ENCODE measurements around the gene PDIA6. TPM values are rescaled to one million over a fixed set of nuclear protein-coding genes. Genes with fewer than 3 reads are reported as not detected.

Gene PDIA6
- total RNA-seq, 1 experiment from 2014 or later, result 254 TPM

DNA sequence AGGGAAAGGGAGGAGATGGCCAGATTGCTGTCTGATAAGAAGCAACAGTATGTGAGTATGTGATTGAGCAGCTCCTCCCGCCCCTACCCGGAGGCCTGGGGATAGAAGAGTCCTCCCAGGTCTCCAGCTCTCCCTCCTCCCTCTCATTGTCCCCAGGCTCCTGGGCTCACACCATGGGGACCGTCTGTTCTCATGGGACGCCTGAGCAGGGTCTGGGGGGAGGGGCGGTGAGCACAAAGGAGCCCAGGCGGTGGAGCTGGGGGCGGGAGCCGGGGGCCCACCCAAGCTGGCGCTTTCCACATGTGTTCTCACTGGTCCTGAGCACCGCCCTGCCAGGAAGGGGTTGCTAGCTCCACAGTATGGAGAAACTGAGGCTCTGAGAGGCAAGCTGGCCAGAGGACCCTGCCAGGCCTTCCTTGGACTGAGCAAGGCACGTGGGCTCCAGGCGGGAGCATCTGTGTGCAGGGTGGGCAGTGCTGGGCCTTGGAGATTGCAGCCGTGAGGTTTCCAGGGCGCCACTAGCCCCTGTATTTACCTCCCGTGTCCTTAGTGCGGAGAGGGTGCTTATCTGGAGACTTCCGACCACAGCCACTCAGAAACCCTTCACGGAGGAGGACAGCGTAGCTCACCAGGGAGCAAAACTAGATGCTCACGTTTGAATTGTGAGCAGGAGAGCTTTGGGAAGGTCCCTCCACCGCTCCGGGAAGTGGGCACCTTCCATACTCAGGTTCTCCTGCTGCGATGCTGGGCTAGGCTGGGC lies 37.4 kb downstream of the PDIA6 start:
- ChIA-PET CTCF (interaction anchor here (0.6 kb wide), 1 partner anchor 654 kb away, joined by 3 read pairs; no protein-coding TSS in a partner anchor), POLR2A (interaction anchor here (0.9 kb wide), 1 partner anchor 56 kb away, joined by 3 read pairs; no protein-coding TSS in a partner anchor)
- Mint-ChIP-seq H3K9me3 (ENCODE audit: unreplicated experiment) (no peaks in the 10 kb centered on the region), H3K36me3 (ENCODE audit: insufficient read depth, unreplicated experiment) (peaks cover 4% of the 10 kb centered on the region), H3K27ac (ENCODE audit: low read depth, unreplicated experiment) (peak overlapping the region; percentile 35), H3K4me3 (ENCODE audit: unreplicated experiment) (no peak overlapping the region), H3K4me1 (ENCODE audit: insufficient read depth, unreplicated experiment) (peaks cover 6% of the 10 kb centered on the region), H3K27me3 (ENCODE audit: insufficient read depth, unreplicated experiment) (no peaks in the 10 kb centered on the region)
- intact Hi-C loops (cut with micrococcal nuclease), result no loop called here
- DNase-seq (ENCODE audit: unreplicated experiment), result no peak
- TF ChIP-seq, protein P1, sequence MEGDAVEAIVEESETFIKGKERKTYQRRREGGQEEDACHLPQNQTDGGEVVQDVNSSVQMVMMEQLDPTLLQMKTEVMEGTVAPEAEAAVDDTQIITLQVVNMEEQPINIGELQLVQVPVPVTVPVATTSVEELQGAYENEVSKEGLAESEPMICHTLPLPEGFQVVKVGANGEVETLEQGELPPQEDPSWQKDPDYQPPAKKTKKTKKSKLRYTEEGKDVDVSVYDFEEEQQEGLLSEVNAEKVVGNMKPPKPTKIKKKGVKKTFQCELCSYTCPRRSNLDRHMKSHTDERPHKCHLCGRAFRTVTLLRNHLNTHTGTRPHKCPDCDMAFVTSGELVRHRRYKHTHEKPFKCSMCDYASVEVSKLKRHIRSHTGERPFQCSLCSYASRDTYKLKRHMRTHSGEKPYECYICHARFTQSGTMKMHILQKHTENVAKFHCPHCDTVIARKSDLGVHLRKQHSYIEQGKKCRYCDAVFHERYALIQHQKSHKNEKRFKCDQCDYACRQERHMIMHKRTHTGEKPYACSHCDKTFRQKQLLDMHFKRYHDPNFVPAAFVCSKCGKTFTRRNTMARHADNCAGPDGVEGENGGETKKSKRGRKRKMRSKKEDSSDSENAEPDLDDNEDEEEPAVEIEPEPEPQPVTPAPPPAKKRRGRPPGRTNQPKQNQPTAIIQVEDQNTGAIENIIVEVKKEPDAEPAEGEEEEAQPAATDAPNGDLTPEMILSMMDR (IDR thresholded peaks at IDR 0.05; ENCODE audit: unreplicated experiment), result no peak
- BruUV-seq (replicated peaks), result no TSS peak

DNA sequence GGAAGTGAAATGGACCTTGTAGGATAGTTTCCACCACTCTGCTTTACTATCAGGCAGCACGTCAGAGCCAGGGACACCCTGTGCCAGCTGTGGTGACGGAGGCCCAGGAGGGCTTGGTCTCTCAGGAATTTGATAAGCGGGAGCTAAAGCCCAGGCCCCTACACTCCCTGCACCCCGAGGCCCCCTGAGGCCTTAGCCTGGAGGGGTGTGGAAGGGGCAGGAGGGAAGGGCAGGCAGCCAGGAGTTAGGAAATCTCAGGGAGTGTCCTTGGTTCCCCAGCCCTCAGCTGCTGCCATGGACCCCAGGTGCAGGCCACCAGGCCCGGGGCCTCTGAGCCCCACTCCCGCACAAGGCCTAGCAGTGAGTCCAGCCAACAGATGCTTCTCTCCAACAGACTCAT lies 38.2 kb downstream of the PDIA6 start:
- intact Hi-C loops (cut with micrococcal nuclease), result no loop called here
- ChIA-PET POLR2A (interaction anchor here (0.9 kb wide), 1 partner anchor 56 kb away, joined by 3 read pairs; no protein-coding TSS in a partner anchor), CTCF (no interaction called here)
- TF ChIP-seq, protein P1 (IDR thresholded peaks at IDR 0.05; ENCODE audit: unreplicated experiment), result no peak
- Mint-ChIP-seq H3K36me3 (ENCODE audit: insufficient read depth, unreplicated experiment) (no peaks in the 10 kb centered on the region), H3K4me1 (ENCODE audit: insufficient read depth, unreplicated experiment) (peaks cover 6% of the 10 kb centered on the region), H3K4me3 (ENCODE audit: unreplicated experiment) (no peak overlapping the region), H3K27ac (ENCODE audit: low read depth, unreplicated experiment) (peak overlapping the region; percentile 35), H3K9me3 (ENCODE audit: unreplicated experiment) (no peaks in the 10 kb centered on the region), H3K27me3 (ENCODE audit: insufficient read depth, unreplicated experiment) (no peaks in the 10 kb centered on the region)
- no peak for DNase-seq (ENCODE audit: unreplicated experiment)
- no TSS peak for BruUV-seq (replicated peaks)

DNA sequence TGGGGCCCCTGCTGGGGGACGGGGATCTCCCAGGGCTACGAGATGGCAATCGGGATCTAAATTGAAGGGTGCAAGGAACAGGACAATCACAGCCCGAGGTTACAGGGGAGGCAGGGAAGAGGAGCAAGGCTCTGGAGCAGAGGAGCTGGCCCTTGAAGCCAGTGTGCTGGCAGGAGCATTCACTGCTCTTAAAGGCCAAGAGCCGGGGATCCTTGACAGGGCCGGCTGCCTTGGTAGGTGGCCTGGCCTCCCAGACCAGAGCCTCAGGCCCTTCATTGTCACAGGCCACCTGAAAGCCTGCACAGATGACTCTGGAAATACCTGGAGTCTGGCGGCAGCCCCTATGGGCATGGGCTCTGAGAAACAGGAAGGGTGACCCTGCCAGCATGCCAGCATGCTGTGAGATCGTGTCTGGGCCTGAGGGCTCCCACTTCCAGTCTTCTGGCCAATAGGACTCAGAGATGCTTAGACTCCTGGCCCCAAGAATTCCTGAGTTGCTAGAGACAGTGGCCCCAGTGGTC lies 38.7 kb downstream of the PDIA6 start:
- Mint-ChIP-seq H3K27me3 (ENCODE audit: insufficient read depth, unreplicated experiment) (no peaks in the 10 kb centered on the region), H3K9me3 (ENCODE audit: unreplicated experiment) (no peaks in the 10 kb centered on the region), H3K36me3 (ENCODE audit: insufficient read depth, unreplicated experiment) (no peaks in the 10 kb centered on the region), H3K4me1 (ENCODE audit: insufficient read depth, unreplicated experiment) (peaks cover 6% of the 10 kb centered on the region), H3K4me3 (ENCODE audit: unreplicated experiment) (no peak overlapping the region), H3K27ac (ENCODE audit: low read depth, unreplicated experiment) (no peak overlapping the region)
- TF ChIP-seq, protein P1 (IDR thresholded peaks at IDR 0.05; ENCODE audit: unreplicated experiment), result no peak
- peak; percentile 25 for DNase-seq (ENCODE audit: unreplicated experiment)
- ChIA-PET POLR2A (no interaction called here), CTCF (no interaction called here)
- BruUV-seq (replicated peaks), result no TSS peak
- intact Hi-C loops (cut with micrococcal nuclease), result no loop called here

DNA sequence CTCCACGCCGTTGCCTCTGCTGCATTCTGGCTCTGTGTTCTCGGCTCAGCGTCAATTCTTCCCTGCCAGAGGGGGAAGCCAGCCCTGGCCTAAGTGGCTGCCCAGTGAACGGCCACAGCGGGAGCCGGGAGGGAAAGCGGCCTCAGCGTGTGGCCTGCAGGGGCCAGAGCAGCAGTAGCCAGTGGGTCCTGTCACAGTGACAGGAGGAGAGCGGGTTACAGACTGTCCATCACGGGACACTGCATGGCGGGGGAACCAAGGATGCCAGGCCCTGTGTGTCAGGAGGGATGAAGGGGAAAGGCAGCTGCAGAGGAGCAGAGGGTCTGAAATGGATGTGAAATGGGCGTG lies 39.7 kb downstream of the PDIA6 start:
- ChIA-PET POLR2A (no interaction called here), CTCF (no interaction called here)
- no TSS peak for BruUV-seq (replicated peaks)
- Mint-ChIP-seq H3K27ac (ENCODE audit: low read depth, unreplicated experiment) (no peak overlapping the region), H3K27me3 (ENCODE audit: insufficient read depth, unreplicated experiment) (no peaks in the 10 kb centered on the region), H3K4me1 (ENCODE audit: insufficient read depth, unreplicated experiment) (peaks cover 6% of the 10 kb centered on the region), H3K9me3 (ENCODE audit: unreplicated experiment) (no peaks in the 10 kb centered on the region), H3K36me3 (ENCODE audit: insufficient read depth, unreplicated experiment) (no peaks in the 10 kb centered on the region), H3K4me3 (ENCODE audit: unreplicated experiment) (no peak overlapping the region)
- TF ChIP-seq, protein P1 (IDR thresholded peaks at IDR 0.05; ENCODE audit: unreplicated experiment), result no peak
- intact Hi-C loops (cut with micrococcal nuclease), result no loop called here
- no peak for DNase-seq (ENCODE audit: unreplicated experiment)

All from MCF 10A (cell line).